Activated T-cell treated with anti-CD3 and anti-CD28 coated beads for 24 hours (primary cell): ENCODE measurements around the gene OR5M10.
"Not testable (repeated sequence)": the region's sequence is repeated elsewhere in the genome, so short reads cannot be mapped to it uniquely, and the experiment has no call there.

ENCODE experiments used
- DNase-seq: peaks from one replicate; pipeline ENCODE4 v3.0.0-alpha.2; 2020; ENCODE audit warnings: low read depth

Gene OR5M10

DNA sequence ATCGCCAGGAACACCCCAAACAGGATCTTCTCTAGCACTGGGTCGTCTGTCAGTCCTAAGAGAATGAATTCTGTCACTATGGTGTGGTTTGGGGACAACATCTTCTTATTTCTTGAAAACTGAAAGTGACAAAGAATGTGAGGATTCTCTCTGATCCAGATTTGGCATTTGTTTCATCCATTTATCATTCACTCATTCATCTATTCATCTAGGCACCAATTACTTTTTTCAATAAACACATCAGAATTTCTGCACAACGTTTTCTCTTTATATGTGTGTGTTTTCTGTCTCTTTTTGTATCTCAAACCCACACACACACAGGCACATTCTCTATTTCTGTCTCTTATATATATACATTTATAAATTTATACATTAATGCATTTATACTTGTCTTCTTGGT is at the start of gene OR5M10:
Gene OR5M10 (minus strand): TSS at position 101 of the 400 bp plus-strand sequence. CDS start 0 bp downstream, at position 101.
- no peak for DNase-seq

DNA sequence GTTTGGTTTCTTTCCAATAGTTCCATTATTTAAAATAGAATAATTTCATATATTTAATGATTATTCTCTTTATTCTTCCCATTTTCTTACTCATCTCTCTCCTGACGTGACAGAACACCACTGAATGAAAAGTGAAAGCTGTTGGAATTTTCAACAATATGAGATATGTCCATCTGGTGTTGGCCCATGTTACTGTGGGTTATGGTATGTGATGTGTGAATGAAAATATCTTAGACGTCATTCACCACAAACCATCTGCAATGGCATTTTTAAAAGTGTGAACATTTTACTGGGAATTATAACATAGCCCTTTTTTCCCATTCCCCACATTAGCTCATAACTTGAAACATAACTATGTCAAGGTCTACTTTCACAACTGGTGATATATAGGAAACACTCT is 48.4 kb upstream of the OR5M10 start:
- no peak for DNase-seq

DNA sequence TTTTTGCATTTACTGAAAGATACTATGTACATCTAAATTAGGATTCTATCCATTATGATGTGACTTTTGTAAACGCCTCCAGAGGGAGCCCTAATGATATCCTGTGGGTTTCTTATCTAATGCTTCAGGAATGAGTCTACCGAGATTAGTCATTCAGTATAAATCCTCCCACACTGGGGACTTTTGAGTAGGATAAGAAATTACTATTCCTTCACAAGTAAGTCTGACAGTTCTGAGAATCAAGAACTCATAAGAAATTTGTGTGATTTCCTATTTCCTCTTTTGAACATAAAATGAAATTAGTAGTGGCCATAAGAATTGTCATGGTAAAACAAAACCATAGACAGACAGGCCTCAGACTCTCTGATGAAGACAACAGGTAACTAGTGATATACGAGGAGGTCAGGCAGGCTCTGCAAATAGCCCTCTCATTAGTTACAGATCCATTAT is 47.2 kb upstream of the OR5M10 start:
- DNase-seq, result no peak

- DNase-seq, result no peak
Measured at GRCh38 chr11:56611174-56611573, 33.7 kb upstream of the OR5M10 start.

GRCh38 chr11:56592088-56592717 is 14.7 kb upstream of the OR5M10 start:
- DNase-seq, result not testable (repeated sequence)

GRCh38 chr11:56558574-56558973 is 18.9 kb downstream of the OR5M10 start:
- no peak for DNase-seq

- DNase-seq, result not testable (repeated sequence)
Measured at GRCh38 chr11:56554691-56555090, 22.8 kb downstream of the OR5M10 start.

DNA sequence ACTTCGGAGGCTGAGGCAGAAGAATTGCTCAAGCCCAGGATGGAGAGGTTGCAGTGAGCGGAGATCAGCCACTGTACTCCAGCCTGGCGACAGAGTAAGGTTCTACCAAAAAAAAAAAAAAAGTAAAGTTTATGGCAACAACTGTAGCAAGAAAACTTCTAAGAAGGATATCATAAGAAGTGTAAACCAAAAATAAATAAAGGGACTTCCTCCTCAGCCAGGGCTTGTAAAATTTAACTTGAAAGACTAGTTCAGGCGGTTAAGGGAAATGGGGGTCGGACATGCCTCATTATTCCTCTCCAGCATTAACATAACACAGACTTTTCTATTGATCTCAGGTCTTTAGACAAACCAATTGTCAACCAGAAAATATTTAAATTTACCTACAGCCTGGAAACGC is 32.0 kb downstream of the OR5M10 start:
- no peak for DNase-seq

DNA sequence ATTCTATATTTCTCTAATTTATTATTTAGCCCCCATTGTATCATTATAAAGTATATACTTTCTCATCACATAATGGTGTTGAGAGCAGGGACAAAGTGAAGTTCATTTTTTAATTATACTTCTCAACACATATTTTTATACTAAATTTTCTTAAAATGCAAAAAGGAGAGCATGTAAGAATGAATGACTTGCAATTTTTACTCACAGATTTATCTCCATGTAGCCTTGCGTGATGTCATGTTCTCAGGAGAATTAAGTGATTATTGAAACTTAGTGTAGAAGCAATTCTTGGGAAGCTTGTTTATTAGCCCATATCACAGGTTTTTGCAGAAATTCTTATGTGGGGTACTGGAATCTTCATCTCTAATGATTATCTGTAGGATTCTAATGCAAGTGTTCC is 33.8 kb downstream of the OR5M10 start:
- DNase-seq, result no peak

DNA sequence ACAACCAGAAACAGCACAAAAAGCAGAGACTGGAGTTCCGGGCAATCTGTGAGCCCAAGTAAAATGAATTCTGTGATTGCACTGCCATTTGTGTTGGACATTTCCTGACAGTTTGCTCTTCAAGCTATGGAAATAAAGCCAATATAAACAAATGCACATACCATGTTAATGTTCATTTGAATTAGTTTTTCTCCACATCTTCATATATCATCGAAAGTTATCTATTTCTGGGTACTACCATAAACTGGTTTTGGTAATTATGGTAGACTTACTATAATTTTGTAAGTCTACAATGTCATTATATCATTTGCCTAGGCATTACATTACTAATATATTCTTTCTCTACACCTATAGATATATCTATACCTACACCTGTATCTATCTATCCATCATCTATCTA is 34.4 kb downstream of the OR5M10 start, which contains the start of gene OR5M11:
Gene OR5M11 (minus strand): TSS at position 101 of the 400 bp plus-strand sequence. CDS start 0 bp downstream, at position 101.
- DNase-seq, result no peak

GRCh38 chr11:56533054-56533740 is 44.3 kb downstream of the OR5M10 start:
- no peak for DNase-seq

DNA sequence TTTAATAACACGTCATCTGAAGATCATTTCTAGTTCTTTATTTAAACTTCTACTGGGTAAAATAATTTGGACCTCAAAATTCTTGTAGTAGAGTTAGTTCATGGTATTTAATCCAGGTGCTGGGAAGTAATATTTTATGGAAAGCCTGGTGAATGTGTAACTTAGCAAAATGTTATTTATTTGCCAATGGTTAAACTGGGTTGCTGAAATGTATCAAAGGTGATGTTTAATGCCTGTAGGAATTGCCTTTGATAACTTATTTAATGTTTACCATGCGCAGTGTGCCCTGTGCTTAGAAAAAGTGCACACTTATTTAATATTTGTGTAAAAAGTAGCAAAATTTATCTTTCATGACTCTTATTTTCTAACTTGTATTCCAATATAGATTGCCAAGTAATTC is 45.7 kb downstream of the OR5M10 start:
- no peak for DNase-seq
